ENCODE results near the gene LIMCH1. TPM values are rescaled to one million over a fixed set of nuclear protein-coding genes. Genes with fewer than 3 reads are reported as not detected.

Gene LIMCH1
- total RNA-seq, 1 donor from 2014 or later = 9.8 TPM

GRCh38 chr4:41504167-41504818 is 33.7 kb upstream of the LIMCH1 start:
- Mint-ChIP-seq H3K4me3 (no peak overlapping the region), H3K9me3 (no peaks in the 10 kb centered on the region), H3K4me1 (peaks cover 17% of the 10 kb centered on the region), H3K27ac (no peak overlapping the region), H3K36me3 (no peaks in the 10 kb centered on the region), H3K27me3 (ENCODE audit: insufficient read depth, low read depth) (no peaks in the 10 kb centered on the region)
- Histone ChIP-seq H3K4me3 (no peak overlapping the region), H3F3A (ENCODE audit: low read depth) (no peaks in the 10 kb centered on the region), H3K36me3 (no peaks in the 10 kb centered on the region), H3K79me2 (ENCODE audit: low read depth) (no peaks in the 10 kb centered on the region), H3K27me3 (peaks cover 13% of the 10 kb centered on the region), H3K9me3 (ENCODE audit: low read depth) (no peaks in the 10 kb centered on the region), H3K4me1 (peaks cover 6% of the 10 kb centered on the region), H2AFZ (replicated peaks) (no peak overlapping the region), H3K9ac (no peak overlapping the region), H3K4me2 (no peak overlapping the region), H3K27ac (no peak overlapping the region), H4K20me1 (ENCODE audit: low read depth) (no peaks in the 10 kb centered on the region)
- TF ChIP-seq CTCF (IDR thresholded peaks at IDR 0.05) (no peak), EZH2phosphoT487 (IDR thresholded peaks at IDR 0.05) (peak; percentile 58)
- peak; percentile 21 for DNase-seq (ENCODE audit: low spot score)

- Mint-ChIP-seq H3K36me3 (no peaks in the 10 kb centered on the region), H3K4me1 (peaks cover 17% of the 10 kb centered on the region), H3K27me3 (ENCODE audit: insufficient read depth, low read depth) (no peaks in the 10 kb centered on the region), H3K4me3 (no peak overlapping the region), H3K9me3 (no peaks in the 10 kb centered on the region), H3K27ac (no peak overlapping the region)
- no peak overlapping the region for H3K9ac ChIP-seq
- no peaks in the 10 kb centered on the region for H3K36me3 ChIP-seq
- H3K27ac ChIP-seq = no peak overlapping the region
- no peaks in the 10 kb centered on the region for H4K20me1 ChIP-seq (ENCODE audit: low read depth)
- TF ChIP-seq EZH2 (IDR thresholded peaks at IDR 0.05) (no peak), CTCF (IDR thresholded peaks at IDR 0.05) (no peak), EZH2phosphoT487 (IDR thresholded peaks at IDR 0.05) (no peak)
- DNase-seq (ENCODE audit: low spot score) = no peak
- no peaks in the 10 kb centered on the region for H3K9me3 ChIP-seq (ENCODE audit: low read depth)
- no peak overlapping the region for H2AFZ ChIP-seq (replicated peaks)
- peaks cover 13% of the 10 kb centered on the region for H3K27me3 ChIP-seq
- H3K4me2 ChIP-seq = no peak overlapping the region
- no peak overlapping the region for H3K4me3 ChIP-seq
- no peaks in the 10 kb centered on the region for H3F3A ChIP-seq (ENCODE audit: low read depth)
- H3K79me2 ChIP-seq (ENCODE audit: low read depth) = no peaks in the 10 kb centered on the region
- H3K4me1 ChIP-seq = peaks cover 6% of the 10 kb centered on the region
Observed at GRCh38 chr4:41505161-41505661, 32.7 kb upstream of the LIMCH1 start.

GRCh38 chr4:41506130-41506529 is 31.8 kb upstream of the LIMCH1 start:
- H3K4me3 ChIP-seq = no peak overlapping the region
- H3K27ac Mint-ChIP-seq = no peak overlapping the region
- H3K27ac ChIP-seq = no peak overlapping the region
- H3K36me3 Mint-ChIP-seq = no peaks in the 10 kb centered on the region
- H3K9ac ChIP-seq = no peak overlapping the region
- H3K4me3 Mint-ChIP-seq = no peak overlapping the region
- peaks cover 13% of the 10 kb centered on the region for H3K27me3 ChIP-seq
- no peak for DNase-seq (ENCODE audit: low spot score)
- no peaks in the 10 kb centered on the region for H3K36me3 ChIP-seq
- H2AFZ ChIP-seq (replicated peaks) = no peak overlapping the region
- H3K4me2 ChIP-seq = no peak overlapping the region
- peaks cover 17% of the 10 kb centered on the region for H3K4me1 Mint-ChIP-seq
- no peaks in the 10 kb centered on the region for H3F3A ChIP-seq (ENCODE audit: low read depth)
- H3K79me2 ChIP-seq (ENCODE audit: low read depth) = no peaks in the 10 kb centered on the region
- no peaks in the 10 kb centered on the region for H3K9me3 ChIP-seq (ENCODE audit: low read depth)
- TF ChIP-seq EZH2 (IDR thresholded peaks at IDR 0.05) (no peak), CTCF (IDR thresholded peaks at IDR 0.05) (no peak), EZH2phosphoT487 (IDR thresholded peaks at IDR 0.05) (no peak)
- H4K20me1 ChIP-seq (ENCODE audit: low read depth) = no peaks in the 10 kb centered on the region
- no peaks in the 10 kb centered on the region for H3K9me3 Mint-ChIP-seq
- no peaks in the 10 kb centered on the region for H3K27me3 Mint-ChIP-seq (ENCODE audit: insufficient read depth, low read depth)
- H3K4me1 ChIP-seq = peaks cover 6% of the 10 kb centered on the region
